ENCODE data around the gene PAQR5.

The PAQR5 gene

DNA sequence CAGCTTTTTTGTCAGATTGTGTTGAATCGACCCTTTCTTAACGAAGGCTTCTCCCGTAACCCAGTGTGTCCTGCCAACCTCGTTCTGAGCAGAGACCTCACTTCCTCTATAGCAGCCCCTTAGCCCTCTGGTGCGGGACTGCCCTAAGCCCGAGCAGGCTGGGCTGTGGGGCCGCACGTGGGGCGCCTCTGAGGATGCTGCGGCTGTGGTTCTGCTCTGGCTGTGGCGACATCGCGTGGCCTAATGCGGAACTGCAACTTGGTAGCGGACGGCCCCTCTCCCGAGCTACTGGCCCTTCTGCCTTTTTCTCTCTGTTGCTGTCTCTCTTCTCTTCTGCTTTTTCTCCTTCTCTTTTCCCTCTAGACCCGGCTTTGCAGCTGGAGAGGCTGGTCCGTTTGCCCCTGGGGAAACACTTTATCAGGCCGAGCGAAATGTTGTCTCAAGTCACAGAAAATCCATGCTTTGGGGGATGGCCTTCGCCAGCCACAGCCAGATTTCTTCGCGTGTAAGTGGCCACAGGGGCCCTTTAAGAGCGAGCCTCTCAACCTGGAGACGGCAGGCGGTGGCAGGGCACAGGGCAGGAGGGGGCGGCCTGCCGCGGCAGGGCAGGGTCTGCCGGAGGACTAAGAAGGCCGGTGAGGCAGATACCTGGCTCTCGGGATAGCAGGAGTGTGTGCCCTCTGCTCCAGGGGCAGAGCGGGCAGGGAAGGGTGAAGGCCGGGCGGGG, 96.0 kb downstream of the PAQR5 start:
- no peak for DNase-seq

DNA sequence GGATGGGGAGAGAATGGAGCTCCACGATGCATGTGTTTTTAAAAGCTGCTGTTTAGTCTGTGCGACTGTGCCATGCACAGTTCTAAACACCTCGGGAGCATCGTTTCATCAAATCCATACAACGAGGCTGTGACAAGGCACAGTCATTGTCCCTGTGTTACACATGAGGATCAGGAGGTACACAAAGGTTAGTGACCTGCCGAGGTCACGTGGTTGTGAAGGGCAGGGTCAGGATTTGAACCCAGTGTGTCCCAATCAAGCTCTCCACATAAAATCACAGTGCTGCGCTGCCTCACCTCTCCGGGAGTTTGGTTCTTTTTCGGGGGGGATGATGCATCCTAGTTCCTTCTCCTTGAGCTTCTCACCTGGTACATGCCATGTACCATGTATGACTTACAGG, 96.7 kb downstream of the PAQR5 start:
- DNase-seq, result no peak

DNA sequence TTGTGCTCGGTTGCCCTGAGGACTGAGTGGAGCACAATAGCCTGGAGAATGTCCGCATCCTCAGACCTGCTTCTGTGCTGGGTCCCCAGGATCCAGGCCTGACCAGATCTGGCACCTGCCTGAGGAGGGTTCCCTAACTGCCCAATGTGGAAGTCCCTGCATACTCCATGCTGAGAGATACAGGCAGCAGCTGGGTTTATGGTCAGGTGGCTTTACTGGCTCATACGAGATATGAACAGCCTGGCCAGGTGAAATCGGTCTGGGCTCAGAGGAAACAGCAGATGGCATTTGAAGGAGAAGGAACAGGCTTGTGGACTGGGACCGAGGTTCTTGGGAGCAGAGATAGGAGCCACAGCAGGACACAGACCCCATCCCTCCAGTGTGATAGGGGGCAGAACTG, 97.3 kb downstream of the PAQR5 start:
- DNase-seq, result no peak

DNA sequence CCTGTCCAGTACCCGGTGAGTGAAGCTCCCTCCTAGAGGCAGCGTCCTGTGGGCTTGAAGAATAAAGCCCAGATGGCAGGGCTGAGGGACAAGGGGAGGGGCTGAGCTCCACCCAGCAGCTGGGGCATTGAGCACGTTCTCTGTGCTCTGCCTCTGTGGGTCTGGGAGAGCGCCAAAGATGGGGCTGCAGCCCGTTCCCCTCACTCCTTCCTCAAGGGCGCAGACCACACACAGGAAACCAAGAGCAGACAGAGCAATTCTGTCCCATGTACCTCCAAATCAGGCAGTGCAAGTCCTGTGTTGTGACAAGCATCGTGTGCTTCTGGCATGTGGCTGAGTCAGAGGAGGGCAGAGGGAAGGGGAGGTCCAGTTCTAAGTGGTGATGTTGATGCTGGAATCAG, 99.8 kb downstream of the PAQR5 start:
- no peak for DNase-seq

DNA sequence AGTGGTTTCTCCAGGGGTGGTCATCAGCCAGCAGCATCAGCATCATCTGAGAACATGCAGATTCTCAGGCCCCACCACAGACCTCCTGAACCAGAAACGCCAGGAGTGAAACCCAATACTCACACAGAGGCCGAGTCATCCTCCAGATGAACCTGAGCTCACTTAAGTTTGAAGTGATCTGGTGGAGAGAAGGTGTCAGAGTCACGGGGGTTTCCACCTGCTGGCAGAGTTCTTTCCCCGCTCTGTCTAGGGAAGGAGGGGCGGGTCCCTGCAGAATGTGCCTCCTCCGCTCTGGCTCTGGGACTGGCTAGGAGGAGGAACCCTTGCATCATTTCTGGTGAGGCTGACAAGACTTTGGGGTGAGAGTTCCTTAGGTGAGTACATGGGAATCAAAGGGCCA, 102.1 kb downstream of the PAQR5 start:
- DNase-seq, result no peak

DNA sequence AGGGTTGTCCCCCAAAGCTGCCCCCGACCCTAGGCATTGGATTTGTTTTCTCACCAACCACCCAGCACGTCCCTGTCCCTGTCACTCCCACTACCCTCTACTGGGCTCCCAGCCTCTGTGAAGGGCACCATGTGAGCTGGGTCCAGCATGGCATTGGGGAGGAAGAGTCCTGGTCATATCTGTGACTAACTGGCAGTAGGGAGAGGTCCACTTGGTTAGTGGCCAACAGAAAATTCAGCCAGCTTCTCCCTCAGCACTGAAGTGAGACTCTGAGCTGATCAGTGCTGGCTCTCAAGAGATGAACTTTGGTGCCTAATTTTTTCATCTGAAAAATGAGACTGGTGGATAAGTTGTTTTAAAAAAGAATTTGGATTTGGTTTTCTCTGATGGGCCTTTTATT, 104.1 kb downstream of the PAQR5 start:
- no peak for DNase-seq

DNA sequence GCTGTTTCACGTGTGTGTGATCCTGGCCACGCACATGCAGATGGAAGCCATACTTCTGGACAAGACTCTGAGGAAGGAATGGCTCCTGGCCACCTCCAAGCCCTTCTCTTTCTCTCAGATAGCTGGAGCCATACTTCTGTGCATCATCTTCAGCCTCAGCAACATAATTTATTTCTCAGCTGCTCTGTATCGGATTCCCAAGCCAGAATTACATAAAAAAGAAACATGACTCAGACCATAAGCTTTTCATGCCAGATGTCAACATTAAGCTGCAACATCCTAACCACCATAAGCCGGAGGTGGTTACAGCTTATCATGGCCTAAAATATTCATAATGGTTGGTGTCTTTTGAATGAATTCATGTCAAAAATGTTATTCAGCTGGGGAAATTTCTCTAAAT, 104.9 kb downstream of the PAQR5 start:
- DNase-seq, result no peak

DNA sequence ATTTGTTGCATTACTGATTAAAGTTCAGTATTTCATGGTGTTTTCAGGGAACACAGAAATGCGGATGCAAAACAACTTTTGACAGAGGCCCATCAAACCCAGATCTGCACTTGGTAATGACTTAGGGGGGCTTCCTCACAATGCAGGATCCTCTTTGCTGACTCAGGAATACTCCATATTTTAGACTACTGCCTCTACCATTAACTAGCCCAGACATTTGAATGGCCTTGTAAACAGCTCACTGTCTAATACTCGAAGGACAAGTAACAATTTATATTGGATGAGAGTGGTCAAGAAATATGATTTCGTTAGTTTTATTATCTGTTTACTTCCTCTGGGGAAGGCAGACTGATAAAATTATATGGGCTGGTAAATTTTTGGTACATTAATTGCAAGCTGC, 106.4 kb downstream of the PAQR5 start:
- DNase-seq, result no peak

DNA sequence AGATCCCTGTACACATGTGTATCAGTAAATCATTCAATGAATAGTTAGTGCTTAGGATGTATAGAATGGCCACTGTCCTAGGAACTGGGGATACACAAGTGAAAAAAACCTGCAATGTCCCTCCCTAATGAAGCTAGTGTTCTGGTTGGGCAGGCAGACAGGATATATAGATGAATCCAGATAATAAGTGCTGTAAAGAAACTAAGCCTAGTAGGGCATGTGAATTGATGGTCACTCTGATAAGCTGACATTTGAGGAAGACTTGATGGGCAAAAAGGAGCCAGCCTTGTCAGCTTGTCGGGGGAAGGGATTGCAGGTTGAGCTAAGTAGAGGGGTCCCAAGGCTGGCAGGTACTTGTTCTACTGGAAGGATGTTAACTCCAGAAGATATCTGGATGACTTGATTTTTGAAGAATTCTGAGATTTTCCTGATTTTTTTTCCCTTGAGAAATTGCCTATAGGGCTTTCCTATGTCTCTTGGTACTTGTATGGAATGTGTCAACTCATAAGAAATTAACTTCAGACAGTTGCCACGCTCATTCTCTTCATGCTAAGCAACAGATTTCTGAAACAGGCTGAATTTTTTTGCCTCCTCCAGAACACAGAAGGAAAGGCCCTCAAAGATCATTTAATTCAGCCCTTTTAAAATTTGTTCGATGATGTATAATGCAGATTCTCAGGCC, 109.1 kb downstream of the PAQR5 start:
- DNase-seq, result no peak

DNA sequence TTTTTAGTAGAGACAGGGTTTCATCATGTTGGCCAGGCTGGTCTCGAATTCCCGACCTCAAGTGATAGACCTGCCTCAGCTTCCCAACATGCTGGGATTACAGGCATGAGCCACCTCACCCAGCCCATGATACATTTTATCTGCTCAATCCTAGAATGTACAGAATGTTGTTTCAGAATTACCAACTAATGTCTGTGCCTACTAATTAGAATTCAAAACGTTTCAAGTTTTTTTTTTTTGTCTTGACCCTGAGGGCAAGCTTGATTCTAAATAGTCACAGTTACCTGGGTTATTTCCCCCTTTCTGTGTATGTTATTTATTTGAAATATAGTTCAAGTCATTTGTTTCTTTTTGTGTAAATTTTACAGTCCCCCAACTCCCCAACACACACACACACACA, 110.1 kb downstream of the PAQR5 start:
- DNase-seq, result no peak

DNA sequence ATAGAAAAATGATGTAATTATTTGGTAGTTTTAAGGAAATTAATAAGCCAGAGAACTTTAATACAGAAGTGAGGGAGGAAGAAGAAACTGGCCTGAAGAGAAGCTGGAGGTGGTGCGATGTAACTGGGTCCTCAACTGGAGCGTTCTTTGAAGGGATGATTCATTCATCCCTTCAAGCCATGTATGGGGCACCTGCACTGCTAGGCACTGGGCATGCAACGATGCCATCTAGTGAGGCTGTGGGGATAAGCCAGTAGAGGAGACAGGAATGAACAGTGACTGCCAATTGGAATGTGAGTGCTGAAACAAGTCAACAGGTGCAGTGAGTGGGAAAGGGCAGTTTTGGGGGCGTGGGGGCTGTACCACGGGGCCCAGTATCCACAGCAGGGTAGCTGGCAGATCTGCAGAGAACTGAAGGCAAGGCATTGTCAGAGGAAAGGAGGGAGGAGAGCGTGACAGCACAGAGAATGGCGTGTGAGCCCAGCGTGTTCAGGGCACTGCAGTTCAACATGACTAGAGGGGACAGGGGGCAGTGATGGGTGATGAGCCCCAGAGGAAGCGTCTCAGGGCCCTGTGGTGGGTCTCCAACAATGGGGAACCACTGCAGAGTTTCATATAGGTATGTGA, 111.6 kb downstream of the PAQR5 start:
- no peak for DNase-seq

DNA sequence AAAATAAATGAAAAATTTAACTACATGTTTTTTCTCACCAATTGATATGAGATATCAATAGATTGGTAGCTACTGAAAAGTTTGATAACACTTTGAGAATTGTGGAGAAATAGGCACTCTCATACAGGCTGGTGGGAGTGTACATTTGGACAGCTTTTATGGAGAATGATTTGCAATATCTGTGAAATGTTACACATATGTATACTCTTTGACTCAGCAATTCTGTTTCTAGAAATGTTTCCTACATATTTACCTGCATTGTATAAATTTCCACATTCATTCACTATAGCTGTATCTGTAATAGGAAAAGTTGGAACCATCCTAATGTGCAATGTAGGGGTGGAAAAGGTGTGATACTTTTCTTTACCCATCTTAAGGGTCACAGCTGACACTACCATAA, 113.6 kb downstream of the PAQR5 start:
- DNase-seq, result no peak

DNA sequence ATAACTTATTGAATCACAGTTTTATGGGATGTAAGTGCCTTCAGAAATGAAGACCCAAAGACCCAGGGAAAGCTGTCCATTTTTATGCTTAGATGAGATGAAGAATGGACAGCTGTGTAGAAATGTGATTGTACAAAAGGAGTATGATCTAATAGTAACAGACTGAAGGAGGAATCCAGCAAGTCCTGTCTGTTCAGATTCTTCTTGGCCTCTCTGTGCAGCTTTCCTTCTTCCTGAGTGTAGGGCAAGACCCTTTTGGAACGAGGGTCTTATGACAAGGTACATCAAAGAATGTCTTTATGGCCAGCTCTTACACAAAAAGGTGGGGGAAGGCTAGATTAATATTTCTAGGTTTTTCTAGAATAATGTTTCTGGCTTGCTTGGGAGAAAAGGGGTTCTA, 114.0 kb downstream of the PAQR5 start:
- DNase-seq, result no peak

DNA sequence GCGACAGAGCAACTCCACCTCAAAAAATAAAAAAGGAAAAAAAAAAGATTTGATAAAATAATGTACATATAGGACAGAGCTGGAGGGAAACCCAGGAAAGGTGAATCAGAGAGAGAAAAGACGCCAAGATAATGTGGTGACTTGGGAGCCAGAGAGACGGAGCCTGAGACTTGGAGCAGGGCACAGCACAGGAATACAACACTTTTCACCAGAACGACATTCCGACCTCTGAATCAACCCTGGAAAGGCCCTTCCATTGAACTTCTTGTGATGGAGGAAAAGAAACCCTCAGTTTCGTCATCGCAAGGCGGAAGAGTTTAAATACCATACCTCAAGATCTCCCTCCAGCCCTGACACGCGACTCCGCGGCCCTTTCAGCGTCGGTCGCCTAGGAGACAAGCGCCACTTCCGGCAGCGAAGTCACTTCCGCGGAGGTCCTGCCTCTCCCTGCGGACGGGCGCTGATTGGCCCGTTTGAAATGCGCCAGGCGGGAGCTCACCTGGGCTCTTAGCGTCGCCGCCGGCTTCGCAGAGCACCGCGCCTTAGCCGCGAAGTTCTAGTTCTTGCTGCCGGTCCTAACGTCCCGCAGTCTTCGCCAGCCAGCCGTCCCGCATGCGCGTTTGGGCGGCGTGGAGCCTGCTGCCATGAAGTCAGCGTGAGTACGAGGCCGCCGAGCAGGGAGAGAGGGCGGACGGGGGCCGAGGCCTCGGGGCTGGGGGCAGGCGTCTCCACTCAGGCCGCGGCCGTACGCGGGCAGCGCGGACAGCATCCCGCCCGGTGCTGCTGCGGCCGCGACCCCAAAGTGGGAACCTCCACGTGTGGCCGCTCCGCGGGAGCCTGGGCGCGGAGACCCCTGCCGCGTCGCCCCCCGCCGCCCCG, 115.3 kb downstream of the PAQR5 start, which contains the start of gene KIF23:
Gene KIF23, plus strand, starts transcription at position 528 of the 879 bp plus-strand sequence. Its CDS starts 117 bp downstream, at position 645.
- DNase-seq, result peak; percentile 74

DNA sequence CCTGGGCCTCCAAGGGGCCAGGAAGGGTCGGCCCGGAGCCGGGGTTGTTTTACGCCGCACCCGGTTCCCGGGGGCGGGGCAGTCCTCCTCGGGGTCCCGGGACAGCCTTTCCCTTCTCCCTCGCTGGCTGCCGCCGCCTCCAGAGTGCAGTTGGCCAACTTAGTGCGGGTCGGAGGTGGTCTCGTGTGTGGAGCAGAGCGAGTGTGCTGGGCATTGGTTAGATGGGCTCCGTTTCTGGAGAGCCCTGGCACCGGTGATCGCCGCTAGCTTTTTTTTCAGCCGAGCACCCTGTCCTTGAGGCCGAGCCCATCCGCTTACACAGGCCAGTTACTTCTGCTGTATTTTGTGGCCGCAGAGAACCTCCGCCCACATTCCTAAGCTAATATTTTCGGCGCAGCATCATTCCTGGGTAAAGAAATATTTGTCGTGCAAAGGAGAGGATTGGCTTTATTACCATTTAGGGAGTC, 116.0 kb downstream of the PAQR5 start:
- DNase-seq, result no peak

DNA sequence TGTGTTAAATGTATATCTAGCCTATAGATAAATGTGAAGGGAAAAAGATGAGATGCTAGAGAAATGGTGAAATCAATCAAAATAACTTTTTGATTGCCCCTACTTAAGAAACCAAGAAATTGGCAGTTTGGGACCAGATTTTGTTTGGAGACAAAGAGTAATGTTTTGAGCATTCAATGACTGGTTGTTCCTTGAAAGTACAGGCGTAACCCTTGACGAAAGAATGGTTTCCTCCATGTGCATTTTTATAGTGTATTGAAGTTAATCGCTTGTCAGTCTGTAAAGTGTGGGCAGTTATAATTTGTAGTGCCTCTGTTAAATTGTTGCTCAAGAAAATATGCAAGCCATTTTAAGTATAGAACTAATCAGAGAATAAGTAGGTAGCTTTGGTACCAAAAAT, 116.7 kb downstream of the PAQR5 start:
- no peak for DNase-seq

DNA sequence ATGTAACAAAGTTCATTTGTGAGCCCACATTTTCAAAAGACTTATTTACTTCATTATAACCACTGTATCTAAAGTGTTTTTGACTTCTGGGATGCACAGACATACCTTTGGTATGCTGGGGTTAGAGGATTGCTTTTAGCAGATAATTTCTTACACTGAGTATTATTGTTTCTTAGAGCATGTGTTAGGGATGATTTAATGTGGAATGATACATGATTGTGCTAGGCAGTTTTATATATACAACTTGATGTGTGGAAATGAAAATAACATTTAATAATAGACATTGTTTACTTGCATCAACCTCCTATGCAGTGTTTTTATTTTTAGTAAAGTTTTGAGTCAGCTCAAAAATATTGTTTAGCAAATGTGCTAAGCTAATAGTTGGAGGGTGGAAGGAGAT, 118.9 kb downstream of the PAQR5 start:
- no peak for DNase-seq

DNA sequence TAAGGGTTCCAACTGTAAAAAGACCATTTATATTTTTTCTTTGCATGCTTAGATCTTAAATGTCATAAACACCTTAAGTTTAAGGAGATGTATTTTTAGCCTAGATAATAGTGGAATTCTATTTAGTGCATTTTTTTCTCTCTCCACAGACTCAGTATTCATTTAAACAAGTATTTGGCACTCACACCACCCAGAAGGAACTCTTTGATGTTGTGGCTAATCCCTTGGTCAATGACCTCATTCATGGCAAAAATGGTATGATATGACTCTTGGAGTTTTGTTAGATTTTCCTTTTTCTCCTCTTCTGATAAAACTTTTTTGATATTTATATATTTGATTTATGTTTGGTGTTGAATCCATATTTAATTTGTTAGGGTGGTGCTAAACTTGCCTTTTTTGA, 122.8 kb downstream of the PAQR5 start:
- no peak for DNase-seq

DNA sequence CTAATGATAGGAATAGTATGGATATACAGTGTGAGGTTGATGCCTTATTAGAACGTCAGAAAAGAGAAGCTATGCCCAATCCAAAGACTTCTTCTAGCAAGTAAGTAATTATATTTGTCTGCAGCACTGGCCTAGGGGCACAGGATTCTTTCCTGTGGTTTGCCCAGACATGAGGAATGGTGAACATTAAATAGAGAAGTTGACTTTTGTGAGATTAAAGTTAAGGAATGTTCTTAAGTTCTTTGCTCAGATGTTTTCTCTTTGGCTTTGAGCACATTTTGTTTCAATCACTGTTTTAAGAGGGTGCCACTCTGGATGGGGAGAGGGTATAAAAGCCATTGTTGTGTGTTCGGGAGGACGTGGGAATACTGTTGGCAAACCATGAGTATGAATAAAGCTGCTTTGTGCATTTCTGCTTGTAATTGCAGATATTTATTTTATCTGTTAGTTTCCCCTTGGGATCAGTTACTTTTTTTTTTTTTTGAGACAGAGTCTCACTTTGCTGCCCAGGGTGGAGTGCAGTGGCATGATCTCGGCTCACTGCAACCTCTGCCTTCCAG, 123.7 kb downstream of the PAQR5 start:
- no peak for DNase-seq

DNA sequence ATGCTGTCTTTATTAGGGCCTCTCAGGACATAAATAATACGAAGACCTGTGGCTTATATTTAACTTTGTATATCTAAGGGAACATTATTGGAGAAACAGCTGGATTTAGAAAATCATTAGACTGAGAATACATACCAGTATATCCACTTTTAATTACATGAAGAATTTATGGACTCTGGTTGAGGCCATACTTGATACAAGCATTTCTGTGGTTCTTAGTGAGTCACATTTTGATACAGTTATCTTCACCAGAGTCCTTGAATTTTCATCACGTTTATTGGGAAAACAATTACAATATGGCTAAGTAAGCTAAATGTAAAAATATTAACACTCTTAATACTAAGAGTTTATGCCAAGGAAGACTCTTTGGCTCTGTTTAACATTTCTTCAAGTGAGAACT, 125.3 kb downstream of the PAQR5 start:
- DNase-seq, result no peak

DNA sequence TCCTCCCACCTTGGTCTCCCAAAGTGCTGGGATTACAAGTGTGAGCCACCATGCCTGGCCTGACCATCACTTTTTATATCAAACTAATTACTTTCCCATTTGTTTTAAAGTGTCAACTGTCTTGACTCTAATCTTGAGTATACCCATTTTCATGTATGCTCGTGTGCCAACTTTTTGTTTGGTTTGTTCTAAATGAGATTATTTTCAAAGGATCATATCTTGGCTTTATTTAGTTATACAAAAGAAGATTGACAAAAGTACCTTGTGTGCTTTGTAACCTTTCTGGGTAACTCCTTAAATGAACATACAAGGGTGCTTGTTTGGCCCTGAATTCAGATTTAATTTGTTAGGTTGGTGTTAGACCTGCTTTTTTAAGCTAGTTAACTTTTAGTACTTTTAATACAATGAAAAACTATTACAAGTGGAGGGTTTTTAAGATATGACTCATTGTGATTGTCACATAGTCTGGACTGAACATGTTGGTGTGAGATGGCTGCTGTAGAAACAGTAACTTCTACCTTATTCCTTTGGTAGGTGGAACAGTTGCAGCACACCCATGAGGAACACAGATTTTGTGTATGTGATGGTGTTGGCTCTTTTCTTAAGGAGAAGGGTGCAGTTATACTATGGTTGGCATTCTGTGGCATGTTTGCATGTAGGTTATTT, 126.2 kb downstream of the PAQR5 start:
- no peak for DNase-seq

DNA sequence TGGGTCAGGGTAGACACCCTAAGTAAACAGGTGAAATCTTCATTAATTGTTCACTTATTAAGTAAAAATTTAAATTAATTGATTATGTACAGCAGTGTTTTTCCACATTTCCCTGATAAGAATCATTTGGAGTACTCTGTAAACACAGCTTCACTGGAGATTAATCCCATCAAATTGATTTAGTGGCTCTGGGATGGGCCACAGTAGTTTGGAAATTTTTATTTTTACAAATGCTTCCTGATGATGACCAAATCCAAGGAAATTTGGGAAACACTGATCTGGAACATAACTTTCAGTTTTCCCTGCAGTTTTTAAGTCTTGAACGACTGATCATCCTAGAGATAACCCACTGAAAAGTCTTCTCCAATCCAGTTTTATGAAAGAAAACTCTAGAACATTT, 135.1 kb downstream of the PAQR5 start:
- no peak for DNase-seq

All from NCI-H748 treated with DMSO at 0.1 percent for 48 hours (cell line).